Activated T-cell treated with anti-CD3 and anti-CD28 coated beads, Interleukin-2, amount 50 U/mL, for 48 hours (primary cell): ENCODE measurements around the gene MYH9.
"Not testable (repeated sequence)": the region's sequence is repeated elsewhere in the genome, so short reads cannot be mapped to it uniquely, and the experiment has no call there.

Source experiments
- DNase-seq, 2 experiments: peaks; one replicate each; pipeline ENCODE4 v3.0.0-alpha.2; 2020

MYH9 gene

DNA sequence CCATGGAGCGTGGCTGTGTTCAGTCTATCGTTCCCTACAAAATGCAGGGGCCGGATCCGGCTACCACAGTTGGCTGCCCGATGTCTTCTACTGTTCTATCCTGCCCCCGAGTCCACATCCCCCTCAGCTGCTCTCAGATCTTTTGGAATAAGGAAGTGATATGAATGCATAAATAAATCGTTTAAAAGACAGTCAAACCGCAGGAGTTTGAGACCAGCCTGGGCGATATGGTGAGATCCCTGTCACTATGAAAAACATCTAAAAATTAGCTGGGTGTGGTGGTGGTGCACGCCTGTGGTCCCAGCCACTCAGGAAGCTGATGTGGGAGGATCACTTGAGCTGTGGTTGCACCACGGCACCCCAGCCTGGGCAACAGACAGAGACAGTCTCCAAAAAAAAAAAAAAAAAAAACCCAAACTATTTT, 97.8 kb downstream of the MYH9 start:
- not testable (repeated sequence) for DNase-seq

DNA sequence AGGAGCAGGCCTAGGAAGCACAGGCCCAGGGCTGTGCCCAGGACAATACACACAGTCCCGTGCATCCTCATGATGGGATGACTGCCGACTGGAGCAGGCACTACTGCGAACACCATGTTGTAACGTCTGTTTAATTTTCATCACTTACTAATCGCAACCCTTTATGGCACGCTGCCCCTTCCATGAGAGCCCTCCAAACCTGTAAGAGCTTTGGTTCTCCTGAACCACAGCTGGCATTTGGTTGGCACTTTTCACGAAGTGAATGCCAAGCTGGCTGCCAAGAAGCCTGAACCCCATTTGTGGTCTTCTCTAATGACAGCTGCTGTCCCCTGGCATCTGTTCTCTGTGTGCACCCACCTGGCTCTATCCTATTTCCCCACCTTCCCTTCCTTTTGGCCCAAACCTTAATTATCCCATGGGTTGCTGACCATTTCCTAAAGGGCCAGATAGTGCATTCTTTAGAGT, 98.3 kb downstream of the MYH9 start:
- no peak for DNase-seq

DNA sequence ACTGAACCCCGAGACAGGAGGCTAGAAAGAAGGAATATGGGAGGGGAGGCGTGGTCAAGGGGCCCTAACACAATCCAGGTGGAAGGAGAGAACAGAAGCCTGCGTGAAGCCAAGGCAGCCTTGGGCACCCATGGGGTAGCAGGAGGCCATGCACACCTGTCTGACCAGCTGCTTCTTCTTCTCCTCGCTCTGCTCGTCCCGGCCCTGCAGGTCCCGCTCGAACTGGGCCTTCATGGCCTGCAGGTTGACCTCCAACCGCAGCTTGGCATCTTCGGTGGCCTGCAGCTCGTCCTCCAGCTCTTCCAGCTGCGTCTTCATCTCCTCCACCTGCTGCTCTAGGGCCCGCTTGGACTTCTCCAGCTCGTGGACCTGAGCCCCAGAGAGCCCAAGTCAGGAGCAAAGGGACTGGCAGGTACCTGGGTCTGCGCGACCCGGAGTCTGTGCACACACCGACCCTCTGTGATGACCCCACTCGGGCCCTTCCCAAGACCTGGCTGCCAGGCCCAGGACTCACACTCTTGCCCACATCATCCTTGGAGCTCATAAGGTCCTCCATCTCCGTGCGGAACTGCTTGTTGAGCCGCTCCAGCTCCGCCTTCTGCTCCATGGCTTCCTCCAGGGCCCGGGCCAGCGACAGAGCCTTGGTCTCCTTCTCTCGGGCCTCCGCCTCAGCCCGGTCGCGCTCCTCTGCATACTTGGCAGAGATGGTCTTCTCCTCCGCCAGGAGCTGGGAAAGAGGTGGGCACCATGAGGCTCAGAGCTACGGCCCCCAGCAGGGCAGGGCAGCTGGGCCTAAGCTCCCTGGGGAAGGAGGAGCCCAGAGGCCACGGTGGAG, 99.0 kb downstream of the MYH9 start:
- no peak for DNase-seq

DNA sequence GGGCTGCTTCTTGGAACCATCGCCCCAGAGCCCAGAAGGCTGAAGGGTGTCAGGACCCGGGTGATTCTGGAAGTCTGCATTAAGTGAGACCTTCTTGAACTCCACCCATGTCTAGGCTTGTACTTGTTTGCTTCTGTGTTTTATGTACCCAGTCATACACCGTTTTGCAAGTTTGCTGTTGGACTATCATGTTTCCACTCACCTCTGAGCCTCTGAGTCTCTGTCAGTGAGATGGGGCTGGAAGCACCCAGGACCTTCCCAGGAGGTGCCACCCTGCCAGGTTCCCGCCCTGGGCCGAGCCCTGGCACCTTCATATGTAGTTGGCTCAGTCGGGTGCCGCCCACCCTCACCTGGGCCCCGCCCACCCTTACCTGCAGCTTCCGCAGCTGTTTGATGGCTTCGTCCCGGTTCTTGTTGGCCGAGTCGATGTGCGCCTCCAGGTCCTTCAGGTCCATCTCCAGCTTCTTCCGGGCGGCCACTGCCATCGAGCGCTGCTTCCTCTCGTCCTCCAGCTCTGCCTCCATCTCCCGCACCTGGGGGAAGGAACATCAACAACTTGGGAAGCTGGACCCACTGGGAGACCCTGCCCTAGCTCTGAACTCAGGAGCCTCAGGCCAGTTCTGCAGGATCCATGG, 99.8 kb downstream of the MYH9 start:
- no peak for DNase-seq

DNA sequence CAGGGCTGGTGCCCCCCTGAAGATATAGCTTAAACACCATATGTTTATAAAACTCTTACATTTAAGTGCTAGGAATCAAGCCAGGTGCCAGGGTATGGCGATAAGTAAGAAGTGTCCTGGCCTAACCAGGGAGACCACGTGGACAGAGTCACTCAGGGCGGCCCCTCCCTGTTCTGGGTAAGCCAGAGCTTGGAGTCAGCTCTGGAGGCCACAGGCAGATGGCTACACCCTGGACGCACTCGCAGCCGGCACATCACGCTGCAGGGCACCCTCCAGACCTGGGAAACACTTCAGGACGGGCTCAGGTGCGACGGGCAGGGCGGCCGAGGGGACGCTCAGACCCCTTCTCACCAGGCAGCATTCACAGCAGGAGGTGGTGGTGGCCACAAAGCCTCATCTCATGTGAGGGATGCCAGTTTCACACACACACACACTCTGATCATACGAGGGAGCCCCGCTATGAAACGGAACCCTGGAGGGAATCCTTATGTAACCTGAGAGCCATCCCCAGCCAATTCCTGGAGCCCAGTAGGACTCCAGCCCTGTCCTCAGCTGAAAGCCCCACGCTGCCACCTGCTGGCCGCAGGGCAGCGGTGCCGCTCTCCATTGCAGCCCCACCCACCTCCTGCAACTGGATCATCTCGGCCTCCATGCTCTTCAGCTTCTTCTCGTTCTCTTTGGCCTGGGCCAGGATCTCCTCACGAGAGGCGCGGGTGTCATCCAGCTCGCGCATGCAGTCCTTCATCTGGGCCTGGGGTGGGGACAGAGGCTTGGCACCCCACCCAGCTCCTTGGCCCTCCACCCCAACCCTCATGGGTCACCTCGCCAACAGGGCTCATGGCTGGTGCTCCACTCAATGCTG, 101.4 kb downstream of the MYH9 start:
- peak; percentile 79 to 84 for DNase-seq

DNA sequence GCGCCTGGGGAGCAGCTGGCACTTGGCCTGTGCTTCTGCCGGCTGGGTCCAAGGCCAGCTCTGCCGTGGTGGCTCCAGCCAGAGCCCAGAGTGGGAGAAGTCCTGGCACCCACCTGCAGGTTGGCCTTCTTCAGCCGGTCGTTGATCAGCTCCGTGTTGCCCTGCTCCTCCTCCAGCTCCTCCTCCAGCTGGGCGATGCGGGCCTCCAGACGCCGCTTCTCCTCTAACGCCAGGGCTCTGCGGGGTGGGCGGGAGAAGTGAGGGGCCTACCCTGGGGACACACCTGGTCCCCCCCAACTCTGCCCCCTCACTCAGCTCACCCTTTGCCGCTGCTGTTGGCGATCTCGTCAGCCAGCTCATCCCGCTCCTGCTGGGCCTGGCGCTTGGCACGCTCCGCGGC, 102.2 kb downstream of the MYH9 start:
- DNase-seq: no peak

DNA sequence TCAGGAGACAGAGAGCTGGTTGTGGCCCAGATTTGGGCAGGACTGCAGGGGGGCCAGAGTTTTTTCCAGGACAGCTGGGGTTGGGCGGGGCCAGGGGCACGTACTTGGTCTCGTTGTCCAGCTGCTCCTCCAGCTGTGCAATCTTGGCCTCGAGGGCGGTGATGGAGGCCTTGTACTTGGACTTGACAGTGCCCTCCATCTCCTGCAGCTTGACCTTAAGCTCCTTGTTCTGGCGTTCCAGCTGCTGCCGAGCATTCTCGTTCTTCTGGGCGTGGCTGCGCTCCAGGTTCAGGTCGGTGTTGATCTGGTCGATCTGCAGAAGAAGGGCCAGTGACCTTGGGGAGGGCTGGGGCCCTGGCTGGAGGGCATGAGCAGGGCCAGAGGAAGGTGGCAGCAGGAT, 102.8 kb downstream of the MYH9 start:
- DNase-seq: no peak

DNA sequence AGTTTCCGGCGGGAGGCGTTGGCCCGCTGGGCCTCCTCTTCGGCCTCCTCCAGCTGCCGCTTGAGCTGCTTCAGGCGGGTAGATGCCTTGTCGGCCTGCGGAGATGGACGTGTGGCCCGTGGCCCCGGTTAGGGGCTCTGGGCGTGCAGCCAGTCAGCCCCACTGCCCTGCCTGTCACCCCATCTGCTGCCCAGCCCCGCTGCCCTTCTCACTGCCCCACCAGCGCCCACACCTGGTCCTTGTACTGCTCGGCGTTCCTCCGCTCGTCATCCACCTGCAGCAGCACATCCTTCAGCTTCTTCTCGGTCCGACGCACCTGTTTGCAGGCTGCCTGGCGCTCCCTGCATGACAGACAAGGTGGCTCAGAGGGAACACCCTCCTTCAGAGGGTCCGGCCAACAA, 103.6 kb downstream of the MYH9 start:
- DNase-seq: no peak

DNA sequence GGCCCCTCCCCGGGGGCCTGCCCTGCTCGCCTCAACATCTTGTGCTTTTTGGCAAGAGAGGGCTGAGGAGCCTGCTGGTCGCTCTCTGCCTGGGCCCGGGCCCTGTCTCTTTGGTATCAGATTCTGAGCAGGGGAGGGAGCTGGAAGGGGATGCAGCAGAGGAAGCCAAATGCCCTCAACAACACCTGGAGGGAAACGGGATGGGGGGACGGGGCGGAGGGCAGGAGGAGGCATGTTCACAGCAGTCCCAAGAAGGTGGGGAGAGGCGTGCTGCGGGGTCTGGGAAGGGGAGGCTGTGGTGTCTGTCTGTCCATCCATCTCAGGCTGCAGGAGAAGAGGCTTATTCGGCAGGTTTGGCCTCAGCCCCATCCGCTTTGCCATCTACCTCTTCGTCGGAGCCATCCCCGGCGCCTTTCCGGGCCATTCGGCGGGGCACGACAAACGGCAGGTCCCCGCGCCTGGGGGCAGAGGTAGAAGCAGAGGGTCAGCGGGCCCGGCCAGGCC, 105.4 kb downstream of the MYH9 start:
- DNase-seq: no peak

DNA sequence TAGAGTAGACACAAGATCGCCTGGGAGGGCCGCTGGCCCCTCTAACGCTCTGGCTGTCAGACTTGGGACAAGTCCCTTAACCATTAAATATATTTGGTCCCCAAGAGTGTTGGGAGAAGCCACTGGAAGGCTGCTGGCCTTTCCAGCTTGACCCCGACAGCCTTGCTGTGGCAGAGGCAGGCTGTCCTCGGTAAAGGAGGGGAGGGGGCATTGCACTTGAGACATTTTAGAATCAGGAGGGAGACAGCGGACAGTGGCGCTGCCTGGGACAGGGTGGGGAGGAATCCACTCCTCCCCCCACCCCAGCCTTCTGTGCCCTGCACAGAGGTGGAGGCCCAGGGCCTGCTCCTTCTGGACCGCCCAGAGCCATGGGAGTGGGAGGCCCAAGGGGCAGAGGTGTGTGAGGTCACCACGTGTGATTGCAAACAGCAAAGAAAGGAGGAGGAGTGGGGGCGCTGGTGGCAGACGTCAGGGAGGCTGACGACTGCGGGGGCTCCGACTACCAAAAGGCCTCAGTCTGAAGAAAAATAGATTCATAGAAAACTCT, 105.9 kb downstream of the MYH9 start:
- DNase-seq: no peak

DNA sequence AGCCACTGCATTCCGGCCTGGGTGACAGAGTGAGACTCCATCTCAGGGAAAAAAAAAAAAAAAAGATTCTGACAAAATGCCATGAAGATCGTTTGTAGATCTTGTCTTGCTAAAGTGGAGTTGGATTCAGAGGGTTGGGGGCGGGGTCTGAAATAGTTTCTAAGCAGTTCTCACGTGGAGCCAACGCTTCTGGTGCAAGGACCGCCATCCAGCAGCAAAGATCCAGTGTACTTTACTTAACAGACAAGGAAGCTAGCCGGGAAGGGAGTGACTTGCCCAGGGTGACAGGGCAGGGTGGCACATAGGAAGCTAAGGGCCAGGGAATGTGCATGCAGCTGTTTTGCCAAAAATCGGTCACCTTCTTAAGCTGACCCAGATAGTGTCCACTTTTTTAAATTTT, 107.4 kb downstream of the MYH9 start:
- DNase-seq: no peak

DNA sequence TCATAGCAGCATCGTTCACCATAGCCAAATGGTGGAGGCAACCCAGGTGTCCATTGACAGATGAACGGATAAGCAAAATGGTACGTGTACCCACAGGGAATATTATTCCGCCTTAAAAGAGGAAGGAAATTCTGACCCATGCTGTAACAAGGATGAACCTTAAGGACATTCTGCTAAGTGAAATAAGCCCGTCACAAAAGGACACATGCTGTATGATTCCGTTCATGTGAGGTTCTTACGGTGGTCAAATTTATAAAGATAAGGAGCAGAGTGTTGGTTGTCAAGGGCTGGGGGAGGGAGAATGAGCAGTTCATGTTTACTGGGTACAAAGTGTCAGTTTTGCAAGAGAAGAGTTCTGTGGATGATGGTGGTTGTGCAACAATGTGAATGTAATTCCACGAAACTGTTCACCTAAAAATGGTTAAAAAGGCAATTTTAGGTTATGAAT, 108.5 kb downstream of the MYH9 start:
- no peak for DNase-seq

DNA sequence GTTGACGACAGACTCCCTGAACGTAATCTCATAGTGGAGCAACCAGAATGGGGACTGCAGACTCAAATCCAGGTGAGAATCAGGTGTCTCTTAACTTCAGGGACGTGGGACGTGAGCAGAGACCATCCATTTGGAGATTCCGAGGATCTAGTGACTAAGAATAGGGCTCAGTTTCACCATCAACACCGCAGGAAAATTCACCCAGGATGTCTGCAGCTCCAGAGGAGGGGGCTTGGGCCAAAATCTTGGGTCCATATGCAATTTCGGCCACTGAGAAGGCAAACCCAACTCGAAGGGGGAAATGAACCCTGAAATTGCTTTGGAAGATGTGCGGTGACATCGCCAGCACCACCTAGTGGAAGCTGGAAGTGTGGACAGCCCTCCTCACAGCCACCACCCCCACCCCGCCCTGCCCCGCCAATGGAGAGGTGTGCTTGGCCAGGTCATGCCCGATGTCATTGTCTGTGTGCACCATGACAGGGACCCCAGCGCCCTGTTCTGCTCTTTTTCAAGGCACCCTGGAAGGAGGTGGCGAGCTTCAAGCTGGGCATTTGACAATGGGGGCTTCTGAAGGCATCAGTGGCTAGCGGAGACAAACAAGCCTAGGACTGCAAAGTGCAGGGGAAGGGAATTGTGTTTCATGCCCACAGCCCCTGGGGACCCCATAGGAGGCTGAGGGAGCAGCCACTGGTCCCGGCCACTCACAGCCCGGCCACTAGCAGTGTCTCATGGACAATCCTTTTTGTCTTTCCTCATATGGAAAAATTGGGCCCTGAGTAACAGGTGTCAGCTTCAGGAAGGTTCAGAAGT, 110.1 kb downstream of the MYH9 start:
- DNase-seq: peak; percentile 78 to 83

DNA sequence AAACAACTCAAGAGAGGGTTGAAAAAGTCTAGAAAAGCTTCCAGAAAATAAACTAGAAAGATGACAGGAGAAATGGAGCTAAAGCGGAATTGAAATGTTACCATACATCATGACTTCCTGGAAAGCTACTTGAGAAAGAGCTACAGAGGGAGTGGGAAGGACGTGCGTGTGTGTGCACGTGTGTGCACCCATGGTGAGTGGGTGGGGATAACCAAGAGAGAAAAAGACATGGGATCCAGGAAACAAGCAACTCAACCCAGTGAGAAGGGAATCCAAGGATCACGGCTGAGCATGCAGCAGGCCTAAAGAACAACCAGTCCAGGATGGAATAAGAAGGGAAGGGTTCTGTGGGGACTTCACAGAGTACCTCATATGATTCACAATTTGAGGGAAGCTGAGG, 113.2 kb downstream of the MYH9 start:
- no peak for DNase-seq

DNA sequence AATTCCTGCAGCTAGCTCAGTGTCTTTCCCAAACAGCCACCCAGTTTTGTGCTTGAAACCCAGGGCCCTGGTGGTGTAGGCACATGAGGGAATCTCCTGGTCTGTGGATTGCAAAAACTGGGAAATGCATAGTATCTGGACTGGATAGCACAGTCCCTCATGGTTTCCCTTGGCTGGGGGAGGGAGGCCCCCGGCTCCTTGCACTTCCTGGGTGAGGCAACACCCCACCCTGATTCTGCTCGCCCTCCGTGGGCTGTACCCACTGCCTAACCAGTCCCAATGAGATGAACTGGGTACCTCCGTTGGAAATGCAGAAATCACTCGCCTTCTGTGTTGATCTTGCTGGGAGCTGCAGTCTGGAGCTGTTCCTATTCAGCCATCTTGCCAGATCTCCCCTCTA, 115.8 kb downstream of the MYH9 start:
- DNase-seq: not testable (repeated sequence)

DNA sequence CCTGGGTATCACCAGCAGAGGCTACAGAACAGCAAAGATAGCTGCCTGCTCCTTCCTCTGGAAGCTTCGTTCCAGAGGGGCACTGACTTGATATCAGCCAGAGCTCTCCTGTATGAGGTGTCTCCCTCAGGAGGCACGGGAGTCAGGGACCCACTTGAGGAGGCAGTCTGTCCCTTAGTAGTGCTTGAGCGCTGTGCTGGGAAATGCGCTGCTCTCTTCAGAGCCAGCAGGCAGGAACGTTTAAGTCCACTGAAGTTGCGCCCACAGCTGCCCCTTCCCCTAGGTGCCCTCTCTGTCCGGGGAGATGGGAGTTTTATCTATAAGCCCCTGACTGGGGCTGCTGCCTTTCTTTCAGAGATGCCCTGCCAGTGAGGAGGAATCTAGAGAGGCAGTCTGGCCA, 116.5 kb downstream of the MYH9 start:
- not testable (repeated sequence) for DNase-seq

DNA sequence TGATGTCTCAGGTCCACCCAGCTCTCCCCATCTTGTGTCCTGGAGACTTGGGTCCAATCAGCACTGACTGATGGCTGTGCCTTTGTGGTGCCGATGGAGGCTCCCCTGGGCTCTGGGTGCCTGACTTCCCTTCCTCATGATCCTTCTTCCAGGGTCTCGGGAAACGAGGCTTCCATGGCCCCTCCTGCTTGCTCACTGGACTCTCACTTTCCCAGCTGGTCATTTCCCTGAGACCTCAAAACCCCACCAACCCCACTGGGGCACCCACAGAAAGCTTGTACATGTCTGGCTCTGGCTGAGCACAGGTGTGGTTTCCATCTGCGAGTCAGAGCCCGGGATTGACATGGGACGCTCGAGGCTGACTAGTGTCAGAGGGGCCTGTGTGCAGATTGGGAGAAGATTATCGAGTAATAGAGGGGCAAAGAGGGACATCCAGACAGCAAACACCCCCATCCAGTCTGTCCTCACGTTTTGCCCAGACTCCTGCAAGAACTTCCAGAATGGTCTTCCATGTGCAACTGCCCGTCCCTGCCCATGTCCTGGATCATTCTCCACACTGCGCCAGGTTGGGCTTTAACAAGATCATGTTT, 119.8 kb downstream of the MYH9 start:
- DNase-seq: no peak

DNA sequence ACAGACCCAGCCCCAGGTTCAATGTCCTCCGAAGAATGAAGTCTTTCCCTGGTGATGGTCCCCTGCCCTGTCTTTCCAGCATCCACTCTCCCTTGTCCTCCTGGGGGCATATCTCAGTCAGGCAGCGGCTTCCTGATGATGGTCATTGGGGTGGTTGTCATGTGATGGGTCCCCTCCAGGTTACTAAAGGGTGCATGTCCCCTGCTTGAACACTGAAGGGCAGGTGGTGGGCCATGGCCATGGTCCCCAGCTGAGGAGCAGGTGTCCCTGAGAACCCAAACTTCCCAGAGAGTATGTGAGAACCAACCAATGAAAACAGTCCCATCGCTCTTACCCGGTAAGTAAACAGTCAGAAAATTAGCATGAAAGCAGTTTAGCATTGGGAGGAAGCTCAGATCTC, 120.7 kb downstream of the MYH9 start:
- no peak for DNase-seq

DNA sequence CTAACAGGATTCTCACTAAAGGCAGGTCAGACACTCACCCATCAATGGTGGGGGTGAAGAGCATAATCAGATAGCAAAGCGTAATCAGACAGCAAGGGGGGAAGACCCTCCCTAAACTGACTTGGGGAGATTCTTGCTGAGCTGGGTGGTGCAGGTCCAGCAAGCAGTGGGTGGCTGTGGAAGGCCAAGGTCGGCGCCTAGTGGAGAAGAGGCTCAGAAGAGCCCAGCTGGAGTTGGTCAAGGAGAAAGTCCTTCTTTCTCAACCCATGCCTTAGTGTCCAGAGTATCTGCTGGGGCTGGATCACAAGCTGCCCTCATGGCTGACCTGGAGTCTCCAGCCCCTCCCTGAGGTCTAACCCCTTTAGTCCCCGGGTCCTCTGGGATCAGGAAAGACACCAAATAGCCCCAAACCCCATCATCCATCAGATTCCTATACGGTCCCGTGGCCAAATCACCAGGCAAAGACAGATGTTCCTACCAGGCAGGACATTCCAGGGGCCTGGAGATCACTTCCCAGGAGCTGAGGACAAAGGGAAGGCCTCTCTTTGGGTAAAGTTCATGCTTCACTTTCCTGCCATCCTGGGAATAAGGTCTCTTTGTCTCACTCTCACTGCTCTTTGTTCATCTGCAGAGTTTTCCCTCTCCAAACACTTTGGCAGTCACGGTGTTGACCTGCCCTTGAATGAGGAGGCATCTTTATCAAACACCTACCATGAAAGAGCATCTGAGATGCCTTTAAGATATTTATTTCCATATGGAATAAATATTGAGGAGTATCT, 123.7 kb downstream of the MYH9 start:
- DNase-seq: peak in 1 of 2 experiments; percentile 13

DNA sequence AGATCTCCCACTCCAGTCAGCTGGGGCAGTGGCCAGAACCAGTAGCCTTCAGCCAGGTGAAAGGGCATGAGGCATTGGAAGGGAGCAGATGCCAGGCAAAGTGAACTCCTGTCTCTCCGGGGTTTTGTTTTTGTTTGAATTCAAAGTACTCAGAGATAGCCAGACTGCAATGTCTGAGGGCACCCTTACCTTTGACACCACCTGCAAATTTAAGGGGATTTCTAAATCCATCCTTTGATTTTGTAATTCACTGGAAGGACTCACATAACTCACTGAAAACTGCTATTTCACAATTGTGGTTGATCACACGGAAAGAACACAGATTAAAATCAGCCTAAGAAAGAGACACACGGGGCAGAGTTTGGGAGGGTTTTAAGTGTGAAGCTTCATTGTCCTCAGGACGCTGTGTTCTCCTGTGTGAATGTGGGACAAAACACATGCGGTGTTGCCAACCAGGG, 124.5 kb downstream of the MYH9 start:
- not testable (repeated sequence) for DNase-seq

DNA sequence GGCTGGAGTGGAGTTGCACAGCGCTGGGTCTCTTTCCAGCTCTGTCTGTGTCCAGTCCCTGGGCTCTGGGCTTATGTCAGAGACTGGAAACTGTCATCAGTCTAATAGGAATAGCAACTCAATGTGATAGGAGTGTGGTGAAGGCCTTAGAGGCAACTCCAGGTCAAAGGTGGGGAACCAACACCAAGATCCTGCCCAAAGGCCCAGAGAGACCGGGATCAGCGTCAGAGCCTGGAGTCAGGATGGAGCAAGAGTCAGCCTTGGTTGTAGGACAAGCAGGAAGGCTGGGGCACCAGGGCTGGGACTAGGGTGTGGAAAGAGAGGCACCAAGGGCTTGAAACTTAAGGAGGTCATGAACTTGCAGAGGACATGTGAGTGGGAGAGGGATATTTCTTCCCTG, 125.5 kb downstream of the MYH9 start:
- not testable (repeated sequence) for DNase-seq
